PFSK-1 (cell line): Measurements from ENCODE around the gene METTL26.

ENCODE experiments used
- FOXP2 ChIP-seq: optimal IDR thresholded peaks from 2 replicates; pipeline ENCODE3; 2011; ENCODE audit warnings: borderline replicate concordance, control low read depth, inconsistent platforms; ENCODE audit not compliant: insufficient read depth; ENCODE audit errors: extremely low read length, extremely low read depth
- POLR2AphosphoS5 ChIP-seq: IDR thresholded peaks from 2 replicates; pipeline ENCODE4 v1.6.1; 2012; ENCODE audit warnings: low read depth, mild to moderate bottlenecking, control low read depth, low read length, moderate library complexity
- REST ChIP-seq, 2 experiments: IDR thresholded peaks; 2 replicates each; pipeline versions ENCODE4 v1.6.1 to v1.8.0; 2011 to 2012; ENCODE audit warnings: low read depth in 2 of 2, low read length in 2 of 2, control low read depth in 1 of 2, inconsistent platforms in 1 of 2, mild to moderate bottlenecking in 1 of 2, moderate library complexity in 1 of 2; ENCODE audit not compliant: insufficient read depth in 1 of 2
- SIN3A ChIP-seq: IDR thresholded peaks from 2 replicates; pipeline ENCODE4 v1.6.1; 2012; ENCODE audit warnings: mild to moderate bottlenecking, low read length, moderate library complexity, borderline replicate concordance; ENCODE audit not compliant: insufficient read depth
- TAF1 ChIP-seq: IDR thresholded peaks from 2 replicates; pipeline ENCODE4 v1.6.1; 2012; ENCODE audit warnings: low read length, control low read depth, borderline replicate concordance; ENCODE audit not compliant: insufficient read depth

The METTL26 gene

GRCh38 chr16:673399-673991 lies 37.4 kb upstream of the METTL26 start:
- TF ChIP-seq SIN3A = no peak
- TF ChIP-seq REST (IDR thresholded peaks at IDR 0.05; ENCODE audit: insufficient read depth in 1 of 2, low read depth in 2 of 2, low read length in 2 of 2) = no peak
- TF ChIP-seq TAF1 = no peak
- no peak for TF ChIP-seq POLR2AphosphoS5
- TF ChIP-seq FOXP2 = no peak

- no peak for TF ChIP-seq TAF1
- TF ChIP-seq REST (IDR thresholded peaks at IDR 0.05; ENCODE audit: insufficient read depth in 1 of 2, low read depth in 2 of 2, low read length in 2 of 2) = no peak
- no peak for TF ChIP-seq SIN3A
- TF ChIP-seq FOXP2 = no peak
- TF ChIP-seq POLR2AphosphoS5 = no peak
These were observed 36.7 kb upstream of the METTL26 start for GRCh38 chr16:672851-673250.

GRCh38 chr16:672371-672770 lies 36.3 kb upstream of the METTL26 start:
- TF ChIP-seq TAF1 (no peak), FOXP2 (no peak), SIN3A (no peak), REST (IDR thresholded peaks at IDR 0.05; ENCODE audit: insufficient read depth in 1 of 2, low read depth in 2 of 2, low read length in 2 of 2) (no peak), POLR2AphosphoS5 (no peak)

GRCh38 chr16:671353-672131 lies 35.4 kb upstream of the METTL26 start:
- TF ChIP-seq REST (IDR thresholded peaks at IDR 0.05; ENCODE audit: insufficient read depth in 1 of 2, low read depth in 2 of 2, low read length in 2 of 2) (no peak), TAF1 (no peak), POLR2AphosphoS5 (no peak), SIN3A (no peak), FOXP2 (no peak)
